G401.6 (cell line): ENCODE data around the gene CSH2.
"Not testable (repeated sequence)": the region's sequence is repeated elsewhere in the genome, so short reads cannot be mapped to it uniquely, and the experiment has no call there.

Experiments used
- FAIRE-seq: peaks from 2 replicates; lab custom pipeline; 2012; peaks lifted over from hg19 to GRCh38; lab: Jason Lieb, UNC

CSH2 gene

GRCh38 chr17:63854709-63855108 lies 18.8 kb downstream of the CSH2 start:
- FAIRE-seq, result no peak

GRCh38 chr17:63853260-63853659 lies 20.2 kb downstream of the CSH2 start:
- no peak for FAIRE-seq

- FAIRE-seq, result no peak
Observed at GRCh38 chr17:63850401-63850800, 23.1 kb downstream of the CSH2 start.

- no peak for FAIRE-seq
Observed at GRCh38 chr17:63848834-63849689, 24.4 kb downstream of the CSH2 start.

- FAIRE-seq, result no peak
Observed at GRCh38 chr17:63847525-63848249, 25.8 kb downstream of the CSH2 start.

- FAIRE-seq, result no peak
Observed at GRCh38 chr17:63845509-63845908, 28.0 kb downstream of the CSH2 start.

GRCh38 chr17:63843910-63844677 lies 29.4 kb downstream of the CSH2 start:
- FAIRE-seq, result no peak

- not testable (repeated sequence) for FAIRE-seq
Observed at GRCh38 chr17:63843387-63843888, 30.0 kb downstream of the CSH2 start.

GRCh38 chr17:63842540-63843386 lies 30.7 kb downstream of the CSH2 start, which contains the start of gene SMARCD2:
Gene SMARCD2, minus strand, starts transcription at chr17:63842685. Its CDS starts 11 bp downstream, at chr17:63842674.
- peak; percentile 90 for FAIRE-seq

- FAIRE-seq, result no peak
Observed at GRCh38 chr17:63842173-63842539, 31.3 kb downstream of the CSH2 start.

- FAIRE-seq, result no peak
Observed at GRCh38 chr17:63841350-63842172, 31.9 kb downstream of the CSH2 start.

- FAIRE-seq, result no peak
Observed at GRCh38 chr17:63840591-63841349, 32.7 kb downstream of the CSH2 start.

GRCh38 chr17:63838631-63839171 lies 34.8 kb downstream of the CSH2 start:
- no peak for FAIRE-seq

- no peak for FAIRE-seq
Observed at GRCh38 chr17:63837962-63838600, 35.4 kb downstream of the CSH2 start.

- no peak for FAIRE-seq
Observed at GRCh38 chr17:63837480-63837879, 36.0 kb downstream of the CSH2 start.

GRCh38 chr17:63836811-63837210 lies 36.7 kb downstream of the CSH2 start:
- FAIRE-seq, result no peak

GRCh38 chr17:63835167-63835720 lies 38.2 kb downstream of the CSH2 start:
- no peak for FAIRE-seq

- FAIRE-seq, result peak; percentile 94
Observed at GRCh38 chr17:63834431-63835166, 38.9 kb downstream of the CSH2 start.
